ENCODE data around the gene IQSEC2.

GRCh38 chrX:53290441-53291041 lies 9.2 kb upstream of the IQSEC2 start:
- TF ChIP-seq CTCF (IDR thresholded peaks at IDR 0.05), result no peak
- TF ChIP-seq EZH2 (IDR thresholded peaks at IDR 0.05; ENCODE audit: borderline replicate concordance, insufficient read depth, low read depth, low read length, poor library complexity, severe bottlenecking), result no peak
